SK-N-SH (cell line): ENCODE measurements around the gene MTFP1. TPM values are rescaled to one million over a fixed set of nuclear protein-coding genes. Genes with fewer than 3 reads are reported as not detected.

Source experiments
- CTCF ChIA-PET: fragments of 300-600, 350-600 bp; formaldehyde crosslinking; extraction: SDS; loops from one replicate; lab custom pipeline; 2021; lab: Yijun Ruan, JAX
- POLR2A ChIA-PET: fragments of 350-600 bp; sonication (Branson Sonifier 250); formaldehyde crosslinking; extraction: SDS; loops from one replicate; lab custom pipeline; 2020; ENCODE audit warnings: antibody characterized with exemption, inconsistent platforms; lab: Yijun Ruan, JAX
- DNase-seq: peaks from one replicate; pipeline ENCODE4 v3.0.0; 2012
- H2AFZ ChIP-seq: fragments of 200-600 bp; sonication (generic); 2 replicates; pipeline ENCODE4 v1.8.1; 2016; ENCODE audit warnings: antibody characterized with exemption, mild to moderate bottlenecking, low read depth
- H3F3A ChIP-seq: fragments of 200-600 bp; sonication (generic); replicated peaks from 2 replicates; pipeline ENCODE3; 2016; ENCODE audit warnings: antibody characterized with exemption, mild to moderate bottlenecking; ENCODE audit not compliant: insufficient read depth
- H3K27ac ChIP-seq, 2 experiments: fragments of 200-500 bp in 1 of 2; fragments of 200-600 bp in 1 of 2; sonication (Bioruptor generic) in 1 of 2; sonication (generic), shearing (Covaris generic) in 1 of 2; 2 replicates each; pipeline versions ENCODE4 v1.5.1 to v1.6.1; 2014 to 2016; ENCODE audit warnings: low read depth in 2 of 2, inconsistent platforms in 1 of 2, low read length in 1 of 2, mild to moderate bottlenecking in 1 of 2, mixed read lengths in 1 of 2
- H3K27me3 ChIP-seq: fragments of 200-600 bp; sonication (generic), shearing (Covaris generic); 2 replicates; pipeline ENCODE4 v1.6.1; 2016; ENCODE audit warnings: mixed run types; ENCODE audit not compliant: insufficient read depth
- H3K36me3 ChIP-seq, 2 experiments: fragments of 200-500 bp in 1 of 2; fragments of 200-600 bp in 1 of 2; sonication (Bioruptor generic) in 1 of 2; sonication (generic) in 1 of 2; replicated peaks in 1 of 2; 2 replicates each; pipeline versions ENCODE3 to v1.5.1; 2014 to 2016; ENCODE audit warnings: low read length in 1 of 2, mild to moderate bottlenecking in 1 of 2; ENCODE audit not compliant: insufficient read depth in 2 of 2, control insufficient read depth in 1 of 2
- H3K4me1 ChIP-seq, 2 experiments: fragments of 200-500 bp in 1 of 2; fragments of 200-600 bp in 1 of 2; sonication (Bioruptor generic) in 1 of 2; sonication (generic), shearing (Covaris generic) in 1 of 2; 2 replicates each; pipeline versions ENCODE4 v1.5.1 to v1.6.1; 2014 to 2016; ENCODE audit warnings: low read depth in 1 of 2, low read length in 1 of 2, mixed run types in 1 of 2; ENCODE audit not compliant: insufficient read depth in 2 of 2, control insufficient read depth in 1 of 2
- H3K4me2 ChIP-seq: fragments of 200-600 bp; sonication (generic), shearing (Covaris generic); 2 replicates; pipeline ENCODE4 v1.6.1; 2017; ENCODE audit warnings: mixed run types
- H3K4me3 ChIP-seq, 2 experiments: fragments of 200-500 bp in 1 of 2; fragments of 200-600 bp in 1 of 2; sonication (Bioruptor generic) in 1 of 2; sonication (generic), shearing (Covaris generic) in 1 of 2; 2 replicates each; pipeline versions ENCODE4 v1.5.1 to v1.8.1; 2014 to 2016; ENCODE audit warnings: low read depth in 2 of 2, inconsistent platforms in 1 of 2, low read length in 1 of 2, mild to moderate bottlenecking in 1 of 2, mixed read lengths in 1 of 2, moderate library complexity in 1 of 2
- H3K79me2 ChIP-seq: fragments of 200-600 bp; sonication (generic); 2 replicates; pipeline ENCODE4 v1.8.1; 2017; ENCODE audit warnings: mild to moderate bottlenecking; ENCODE audit not compliant: insufficient read depth
- H3K9ac ChIP-seq: fragments of 200-600 bp; sonication (generic); 2 replicates; pipeline ENCODE4 v1.6.1; 2017; ENCODE audit warnings: mixed run types
- H3K9me2 ChIP-seq: fragments of 200-600 bp; sonication (generic); 2 replicates; pipeline ENCODE4 v1.6.1; 2017; ENCODE audit warnings: mixed run types
- H3K9me3 ChIP-seq: fragments of 200-600 bp; sonication (generic); 2 replicates; pipeline ENCODE4 v1.6.1; 2017; ENCODE audit warnings: mixed run types, mild to moderate bottlenecking, moderate library complexity
- H4K20me1 ChIP-seq: fragments of 200-600 bp; sonication (generic); 2 replicates; pipeline ENCODE4 v1.6.1; 2017; ENCODE audit warnings: mild to moderate bottlenecking, mixed run types; ENCODE audit not compliant: insufficient read depth
- ELF1 ChIP-seq: IDR thresholded peaks from 2 replicates; pipeline ENCODE4 v1.4.0; 2012
- EZH2phosphoT487 ChIP-seq: fragments of 200-600 bp; sonication (generic); IDR thresholded peaks from 2 replicates; pipeline ENCODE4 v1.6.1; 2017; ENCODE audit warnings: low read depth, mixed run types, mild to moderate bottlenecking, antibody characterized with exemption, moderate library complexity, borderline replicate concordance
- GABPA ChIP-seq: IDR thresholded peaks from 2 replicates; pipeline ENCODE4 v1.4.0; 2012; ENCODE audit warnings: low read depth, mild to moderate bottlenecking
- MXI1 ChIP-seq: IDR thresholded peaks from 2 replicates; pipeline ENCODE4 v1.6.1; 2012; ENCODE audit warnings: mild to moderate bottlenecking, low read depth, low read length, improper control_type of control experiment
- NFIC ChIP-seq: IDR thresholded peaks from 2 replicates; pipeline ENCODE4 v1.4.0; 2012; ENCODE audit warnings: borderline replicate concordance
- NRF1 ChIP-seq: IDR thresholded peaks from 2 replicates; pipeline ENCODE4 v1.6.1; 2012; ENCODE audit warnings: low read depth, mild to moderate bottlenecking, low read length
- POLR2AphosphoS5 ChIP-seq: IDR thresholded peaks from 2 replicates; pipeline ENCODE4 v1.6.1; 2012; ENCODE audit warnings: low read depth, low read length
- RCOR1 ChIP-seq: fragments of 150-350 bp; IDR thresholded peaks from 2 replicates; pipeline ENCODE4 v1.6.1; 2017; ENCODE audit warnings: antibody characterized with exemption, low read length
- RFX5 ChIP-seq: IDR thresholded peaks from 2 replicates; pipeline ENCODE4 v1.6.1; 2012; ENCODE audit warnings: mild to moderate bottlenecking, improper control_type of control experiment, low read length
- SIN3A ChIP-seq: IDR thresholded peaks from 2 replicates; pipeline ENCODE4 v1.6.1; 2012; ENCODE audit warnings: low read depth, mild to moderate bottlenecking, low read length, moderate library complexity, borderline replicate concordance
- TAF1 ChIP-seq: IDR thresholded peaks from 2 replicates; pipeline ENCODE4 v1.6.1; 2012; ENCODE audit warnings: low read depth, mild to moderate bottlenecking, low read length, moderate library complexity, borderline replicate concordance
- TCF12 ChIP-seq: IDR thresholded peaks from 2 replicates; pipeline ENCODE4 v1.4.0; 2012
- TEAD4 ChIP-seq: IDR thresholded peaks from 2 replicates; pipeline ENCODE4 v1.4.0; 2012; ENCODE audit warnings: mild to moderate bottlenecking, borderline replicate concordance; ENCODE audit not compliant: insufficient read depth
- YY1 ChIP-seq: IDR thresholded peaks from 2 replicates; pipeline ENCODE4 v1.4.0; 2012; ENCODE audit warnings: low read depth, mild to moderate bottlenecking
- WGBS: methylation state at CpG from one replicate; pipeline ENCODE4 v1.1.6; 2017; ENCODE audit warnings: low lambda C conversion rate; 5-methylcytosine and 5-hydroxymethylcytosine counted together
- polyA plus RNA-seq, 3 experiments: library from polyadenylated mRNA; depleted of rRNA; stranded (reverse); fragments of >200 nt; gene quantifications; 2 replicates each; pipeline ENCODE4 v1.2.3, GENCODE V29; 2012
- TF ChIP-seq, protein P1 (sequence below): IDR thresholded peaks from 2 replicates; pipeline ENCODE4; 2012
- TF ChIP-seq, protein P2 (sequence below): IDR thresholded peaks from 2 replicates; pipeline ENCODE4 v1.4.0; 2012; ENCODE audit warnings: low read depth, borderline replicate concordance
- TF ChIP-seq, protein P3 (sequence below): IDR thresholded peaks from 2 replicates; pipeline ENCODE4 v1.4.0; 2012; ENCODE audit warnings: low read depth, borderline replicate concordance
- TF ChIP-seq, protein P4 (sequence below): fragments of 150-350 bp; IDR thresholded peaks from 2 replicates; pipeline ENCODE4 v1.6.1; 2017; ENCODE audit warnings: antibody characterized with exemption, low read length, low read depth, borderline replicate concordance
- TF ChIP-seq, protein P5 (sequence below): fragments of 150-350 bp; IDR thresholded peaks from 2 replicates; pipeline ENCODE4 v1.6.1; 2016; ENCODE audit warnings: mild to moderate bottlenecking, low read depth, low read length

MTFP1 gene
- polyA plus RNA-seq, 1 of the 3 experiments (the other 2 are of a cell fraction) = 18.9 TPM

DNA sequence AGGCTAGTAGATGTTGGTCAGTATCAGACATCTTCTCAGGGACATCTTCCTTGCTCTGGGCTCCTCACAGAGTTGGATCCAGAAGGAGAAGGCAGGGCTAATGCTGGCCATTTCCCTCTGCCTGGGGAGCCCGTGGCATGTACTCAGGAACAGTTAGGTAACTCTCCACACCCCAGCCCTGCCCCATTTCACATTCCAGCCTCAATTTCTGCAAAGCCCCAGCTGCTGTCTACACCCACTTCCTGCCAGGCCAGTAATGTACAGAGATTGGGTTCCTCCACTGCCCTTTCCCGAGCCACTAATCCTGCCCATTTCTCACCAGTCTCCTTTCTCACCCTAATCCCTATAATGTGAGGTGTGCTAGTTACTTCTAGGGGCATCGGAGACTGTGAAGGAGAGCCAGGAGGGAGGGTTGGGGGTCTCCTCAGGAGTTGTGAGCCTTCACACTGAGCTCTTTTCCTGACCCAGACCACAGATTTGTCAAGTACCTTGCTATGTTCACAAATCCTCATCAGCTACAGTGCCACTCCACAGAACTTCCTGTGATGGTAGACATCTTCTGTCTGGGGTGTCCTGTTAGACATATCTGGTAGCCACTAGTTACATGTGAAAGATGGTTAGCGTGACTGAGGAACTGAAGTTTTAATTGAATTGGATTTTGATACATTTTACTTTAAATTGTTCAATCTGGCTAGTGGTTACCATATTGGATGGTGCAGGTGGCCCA lies 47.6 kb downstream of the MTFP1 start:
- no peaks in the 10 kb centered on the region for H3K36me3 ChIP-seq
- no peak overlapping the region for H3K4me3 ChIP-seq
- no peaks in the 10 kb centered on the region for H3K79me2 ChIP-seq
- ChIA-PET CTCF (interaction anchor here (1.2 to 5.4 kb wide), 2 partner anchors 12 to 185 kb away, joined by 3 to 28 read pairs; no protein-coding TSS in a partner anchor), POLR2A (no interaction called here)
- H4K20me1 ChIP-seq = no peaks in the 10 kb centered on the region
- H3K27me3 ChIP-seq = peaks cover 40% of the 10 kb centered on the region; the same call in 1 of the 2 replicates
- H2AFZ ChIP-seq = no peak overlapping the region
- H3K9me2 ChIP-seq = no peaks in the 10 kb centered on the region
- no peaks in the 10 kb centered on the region for H3F3A ChIP-seq
- no peak overlapping the region for H3K4me2 ChIP-seq
- no peak for TF ChIP-seq TCF12
- TF ChIP-seq, protein P1, sequence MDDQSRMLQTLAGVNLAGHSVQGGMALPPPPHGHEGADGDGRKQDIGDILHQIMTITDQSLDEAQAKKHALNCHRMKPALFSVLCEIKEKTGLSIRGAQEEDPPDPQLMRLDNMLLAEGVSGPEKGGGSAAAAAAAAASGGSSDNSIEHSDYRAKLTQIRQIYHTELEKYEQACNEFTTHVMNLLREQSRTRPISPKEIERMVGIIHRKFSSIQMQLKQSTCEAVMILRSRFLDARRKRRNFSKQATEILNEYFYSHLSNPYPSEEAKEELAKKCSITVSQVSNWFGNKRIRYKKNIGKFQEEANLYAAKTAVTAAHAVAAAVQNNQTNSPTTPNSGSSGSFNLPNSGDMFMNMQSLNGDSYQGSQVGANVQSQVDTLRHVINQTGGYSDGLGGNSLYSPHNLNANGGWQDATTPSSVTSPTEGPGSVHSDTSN = no peak
- TF ChIP-seq NFIC = no peak
- no peak for TF ChIP-seq POLR2AphosphoS5
- no peak for TF ChIP-seq TEAD4
- no peak for TF ChIP-seq SIN3A
- TF ChIP-seq NRF1 = no peak
- no peak for TF ChIP-seq GABPA
- TF ChIP-seq, protein P2, sequence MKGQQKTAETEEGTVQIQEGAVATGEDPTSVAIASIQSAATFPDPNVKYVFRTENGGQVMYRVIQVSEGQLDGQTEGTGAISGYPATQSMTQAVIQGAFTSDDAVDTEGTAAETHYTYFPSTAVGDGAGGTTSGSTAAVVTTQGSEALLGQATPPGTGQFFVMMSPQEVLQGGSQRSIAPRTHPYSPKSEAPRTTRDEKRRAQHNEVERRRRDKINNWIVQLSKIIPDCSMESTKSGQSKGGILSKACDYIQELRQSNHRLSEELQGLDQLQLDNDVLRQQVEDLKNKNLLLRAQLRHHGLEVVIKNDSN = no peak
- TF ChIP-seq RCOR1 = no peak
- no peak for TF ChIP-seq TAF1
- no peak for TF ChIP-seq EZH2phosphoT487
- no peak for DNase-seq
- 31% methylated on average over 3 of the region's 4 CpGs for WGBS
- no peaks in the 10 kb centered on the region for H3K9me3 ChIP-seq
- no peak overlapping the region for H3K27ac ChIP-seq
- no peaks in the 10 kb centered on the region for H3K4me1 ChIP-seq
- H3K9ac ChIP-seq = no peak overlapping the region

DNA sequence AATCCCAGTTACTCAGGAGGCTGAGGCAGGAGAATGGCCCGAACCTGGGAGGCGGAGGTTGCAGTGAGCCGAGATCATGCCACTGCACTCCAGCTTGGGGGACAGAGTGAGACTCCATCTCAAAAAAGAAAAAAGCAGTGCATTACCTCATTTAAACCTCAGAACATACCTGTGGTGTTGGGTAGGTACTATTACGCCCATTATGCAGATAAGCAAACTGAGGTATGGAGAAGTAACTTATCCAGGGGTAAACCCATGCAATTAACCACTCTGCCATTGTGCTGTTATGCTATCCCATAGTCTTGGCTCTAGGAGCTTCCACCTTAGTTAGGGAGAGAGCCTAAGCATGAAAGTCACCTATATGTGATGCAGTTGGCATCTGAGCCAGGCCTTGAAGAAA lies 48.6 kb downstream of the MTFP1 start:
- Histone ChIP-seq H3K4me3 (no peak overlapping the region), H3F3A (no peaks in the 10 kb centered on the region), H4K20me1 (no peaks in the 10 kb centered on the region), H3K9ac (no peak overlapping the region), H3K79me2 (no peaks in the 10 kb centered on the region), H3K4me1 (no peaks in the 10 kb centered on the region), H3K9me2 (no peaks in the 10 kb centered on the region), H3K27ac (no peak overlapping the region), H2AFZ (no peak overlapping the region), H3K27me3 (peaks cover 42% of the 10 kb centered on the region; the same call in 1 of the 2 replicates), H3K36me3 (no peaks in the 10 kb centered on the region), H3K9me3 (no peaks in the 10 kb centered on the region), H3K4me2 (no peak overlapping the region)
- 72% methylated on average over 4 of the region's 4 CpGs for WGBS
- POLR2A ChIA-PET = no interaction called here
- no peak for DNase-seq
- CTCF ChIA-PET = interaction anchor here (5.4 kb wide), 1 partner anchor 11 kb away, joined by 28 read pairs; no protein-coding TSS in a partner anchor
- TF ChIP-seq, protein P3, sequence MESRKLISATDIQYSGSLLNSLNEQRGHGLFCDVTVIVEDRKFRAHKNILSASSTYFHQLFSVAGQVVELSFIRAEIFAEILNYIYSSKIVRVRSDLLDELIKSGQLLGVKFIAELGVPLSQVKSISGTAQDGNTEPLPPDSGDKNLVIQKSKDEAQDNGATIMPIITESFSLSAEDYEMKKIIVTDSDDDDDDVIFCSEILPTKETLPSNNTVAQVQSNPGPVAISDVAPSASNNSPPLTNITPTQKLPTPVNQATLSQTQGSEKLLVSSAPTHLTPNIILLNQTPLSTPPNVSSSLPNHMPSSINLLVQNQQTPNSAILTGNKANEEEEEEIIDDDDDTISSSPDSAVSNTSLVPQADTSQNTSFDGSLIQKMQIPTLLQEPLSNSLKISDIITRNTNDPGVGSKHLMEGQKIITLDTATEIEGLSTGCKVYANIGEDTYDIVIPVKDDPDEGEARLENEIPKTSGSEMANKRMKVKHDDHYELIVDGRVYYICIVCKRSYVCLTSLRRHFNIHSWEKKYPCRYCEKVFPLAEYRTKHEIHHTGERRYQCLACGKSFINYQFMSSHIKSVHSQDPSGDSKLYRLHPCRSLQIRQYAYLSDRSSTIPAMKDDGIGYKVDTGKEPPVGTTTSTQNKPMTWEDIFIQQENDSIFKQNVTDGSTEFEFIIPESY = no peak
- TF ChIP-seq YY1 = no peak
- TF ChIP-seq NFIC = no peak
- no peak for TF ChIP-seq SIN3A
- no peak for TF ChIP-seq RFX5
- no peak for TF ChIP-seq ELF1
- no peak for TF ChIP-seq TCF12
- TF ChIP-seq GABPA = no peak
- TF ChIP-seq, protein P4, sequence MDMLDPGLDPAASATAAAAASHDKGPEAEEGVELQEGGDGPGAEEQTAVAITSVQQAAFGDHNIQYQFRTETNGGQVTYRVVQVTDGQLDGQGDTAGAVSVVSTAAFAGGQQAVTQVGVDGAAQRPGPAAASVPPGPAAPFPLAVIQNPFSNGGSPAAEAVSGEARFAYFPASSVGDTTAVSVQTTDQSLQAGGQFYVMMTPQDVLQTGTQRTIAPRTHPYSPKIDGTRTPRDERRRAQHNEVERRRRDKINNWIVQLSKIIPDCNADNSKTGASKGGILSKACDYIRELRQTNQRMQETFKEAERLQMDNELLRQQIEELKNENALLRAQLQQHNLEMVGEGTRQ = no peak
- no peak for TF ChIP-seq EZH2phosphoT487
- TF ChIP-seq MXI1 = no peak
- TF ChIP-seq, protein P1 = no peak
- TF ChIP-seq, protein P5, sequence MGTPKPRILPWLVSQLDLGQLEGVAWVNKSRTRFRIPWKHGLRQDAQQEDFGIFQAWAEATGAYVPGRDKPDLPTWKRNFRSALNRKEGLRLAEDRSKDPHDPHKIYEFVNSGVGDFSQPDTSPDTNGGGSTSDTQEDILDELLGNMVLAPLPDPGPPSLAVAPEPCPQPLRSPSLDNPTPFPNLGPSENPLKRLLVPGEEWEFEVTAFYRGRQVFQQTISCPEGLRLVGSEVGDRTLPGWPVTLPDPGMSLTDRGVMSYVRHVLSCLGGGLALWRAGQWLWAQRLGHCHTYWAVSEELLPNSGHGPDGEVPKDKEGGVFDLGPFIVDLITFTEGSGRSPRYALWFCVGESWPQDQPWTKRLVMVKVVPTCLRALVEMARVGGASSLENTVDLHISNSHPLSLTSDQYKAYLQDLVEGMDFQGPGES = no peak
- no peak for TF ChIP-seq POLR2AphosphoS5
